Stimulated activated CD4-positive, alpha-beta T cell treated with anti-CD3 and anti-CD28 coated beads, Interleukin-4, amount 100 ng/mL, for 4 hours (primary cell): Measurements from ENCODE around the gene FXN.
"Not testable (repeated sequence)": the region's sequence is repeated elsewhere in the genome, so short reads cannot be mapped to it uniquely, and the experiment has no call there.

Experiments used
- DNase-seq, 2 experiments: peaks; one replicate each; pipeline ENCODE4 v3.0.0-alpha.2; 2020

Gene FXN

DNA sequence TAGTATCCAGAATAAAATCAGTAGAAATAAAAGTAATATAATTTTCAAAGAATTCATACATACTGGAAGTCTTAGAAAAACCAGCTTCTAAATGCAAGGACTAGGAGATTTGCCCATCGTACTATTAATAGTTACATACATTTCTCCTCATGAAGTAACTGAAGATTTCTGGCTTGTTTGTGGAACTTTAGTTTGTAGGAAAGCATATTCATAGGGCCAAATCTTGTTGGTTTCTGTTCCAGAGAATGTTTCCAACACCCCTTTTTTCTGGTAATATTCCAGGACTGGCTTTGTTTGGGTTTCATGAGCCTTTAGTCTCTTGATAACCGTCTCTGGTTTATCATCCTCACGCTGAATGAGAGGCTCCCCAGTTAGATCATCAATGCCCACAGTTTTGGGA lies 72.2 kb downstream of the FXN start:
- no peak for DNase-seq

DNA sequence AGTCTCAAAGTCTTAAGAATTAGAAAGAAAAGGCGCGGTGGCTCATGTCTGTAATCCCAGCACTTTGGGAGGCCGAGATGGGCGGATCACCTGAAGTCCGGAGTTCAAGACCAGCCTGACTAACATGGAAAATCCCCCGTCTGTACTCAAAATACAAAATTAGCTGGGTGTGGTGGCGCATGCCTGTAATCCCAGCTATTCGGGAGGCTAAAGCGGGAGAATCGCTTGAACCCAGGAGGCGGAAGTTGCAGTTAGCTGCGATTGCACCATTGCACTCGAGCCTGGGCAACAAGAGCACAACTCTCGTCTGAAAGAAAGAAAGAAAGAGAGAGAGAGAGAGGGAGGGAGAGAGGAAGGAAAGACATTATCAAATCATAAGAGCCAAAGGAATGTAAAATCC lies 73.2 kb downstream of the FXN start:
- not testable (repeated sequence) for DNase-seq

DNA sequence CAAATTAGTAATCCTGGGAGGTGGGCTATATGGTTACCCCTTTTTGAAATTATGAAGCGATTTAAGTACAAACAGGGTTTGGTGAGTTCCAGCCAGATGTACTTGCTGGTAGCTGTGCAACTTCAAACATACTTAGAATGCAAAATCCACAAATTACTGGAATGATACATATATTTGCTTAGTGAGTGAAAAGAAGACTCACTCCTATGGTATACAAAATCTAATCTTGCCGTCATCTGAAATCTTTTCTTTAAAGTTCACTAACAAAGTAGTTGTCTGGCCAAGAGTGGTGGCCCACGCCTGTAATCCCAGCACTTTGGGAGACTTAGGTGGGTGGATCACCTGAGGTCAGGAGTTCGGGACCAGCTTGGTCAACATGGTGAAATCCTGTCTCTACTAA lies 73.6 kb downstream of the FXN start:
- no peak for DNase-seq

DNA sequence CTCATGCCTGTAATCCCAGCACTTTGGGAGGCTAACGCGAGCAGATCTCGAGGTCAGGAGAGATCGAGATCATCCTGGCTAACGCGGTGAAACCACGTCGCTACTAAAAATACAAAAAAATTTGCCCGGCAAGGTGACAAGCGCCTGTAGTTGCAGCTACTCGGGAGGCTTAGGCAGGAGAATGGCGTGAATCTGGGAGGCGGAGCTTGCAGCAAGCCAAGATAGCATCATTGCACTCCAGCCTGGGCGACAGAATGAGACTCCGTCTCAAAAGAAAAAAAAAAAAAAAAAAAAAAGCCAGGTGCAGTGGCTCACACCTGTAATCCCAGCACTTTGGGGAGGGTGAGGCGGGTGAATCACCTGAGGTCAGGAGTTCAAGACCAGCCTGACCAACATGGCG lies 77.1 kb downstream of the FXN start:
- not testable (repeated sequence) for DNase-seq

DNA sequence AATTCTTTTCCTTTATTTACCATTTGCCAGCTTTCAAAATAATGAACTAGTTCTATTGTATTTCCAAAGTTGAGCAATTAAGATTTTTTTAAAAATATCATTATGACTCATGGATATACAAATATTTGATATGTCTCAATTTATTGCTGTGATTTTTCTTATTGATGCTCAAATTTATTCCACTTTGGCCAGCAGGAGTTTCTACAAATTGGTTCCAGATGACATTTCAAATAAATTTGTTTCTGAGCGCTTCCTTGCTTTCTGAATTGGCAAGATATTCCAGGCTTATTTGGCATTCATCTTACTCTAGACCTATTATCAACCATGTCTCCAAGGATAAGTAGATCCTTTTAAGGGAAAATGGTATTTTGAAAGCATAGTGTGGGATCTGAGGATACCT lies 80.1 kb downstream of the FXN start:
- DNase-seq = no peak

DNA sequence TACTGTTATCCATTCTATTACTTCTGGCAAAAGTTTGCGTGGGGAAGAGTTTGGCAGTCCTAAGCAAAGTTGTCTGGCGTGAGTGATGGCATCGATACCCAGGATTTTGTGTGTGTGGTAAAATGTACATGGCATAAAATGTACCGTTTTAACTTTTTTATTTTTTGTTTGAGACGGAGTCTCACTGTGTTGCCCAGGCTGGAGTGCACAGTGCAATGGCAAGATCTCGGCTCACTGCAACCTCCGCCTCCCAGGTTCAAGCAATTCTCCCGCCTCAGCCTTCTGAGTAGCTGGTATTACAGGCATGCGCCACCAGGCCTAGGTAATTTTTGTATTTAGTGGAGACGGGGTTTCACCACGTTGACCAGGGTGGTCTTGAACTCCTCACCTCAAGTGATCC lies 83.1 kb downstream of the FXN start:
- DNase-seq = no peak

DNA sequence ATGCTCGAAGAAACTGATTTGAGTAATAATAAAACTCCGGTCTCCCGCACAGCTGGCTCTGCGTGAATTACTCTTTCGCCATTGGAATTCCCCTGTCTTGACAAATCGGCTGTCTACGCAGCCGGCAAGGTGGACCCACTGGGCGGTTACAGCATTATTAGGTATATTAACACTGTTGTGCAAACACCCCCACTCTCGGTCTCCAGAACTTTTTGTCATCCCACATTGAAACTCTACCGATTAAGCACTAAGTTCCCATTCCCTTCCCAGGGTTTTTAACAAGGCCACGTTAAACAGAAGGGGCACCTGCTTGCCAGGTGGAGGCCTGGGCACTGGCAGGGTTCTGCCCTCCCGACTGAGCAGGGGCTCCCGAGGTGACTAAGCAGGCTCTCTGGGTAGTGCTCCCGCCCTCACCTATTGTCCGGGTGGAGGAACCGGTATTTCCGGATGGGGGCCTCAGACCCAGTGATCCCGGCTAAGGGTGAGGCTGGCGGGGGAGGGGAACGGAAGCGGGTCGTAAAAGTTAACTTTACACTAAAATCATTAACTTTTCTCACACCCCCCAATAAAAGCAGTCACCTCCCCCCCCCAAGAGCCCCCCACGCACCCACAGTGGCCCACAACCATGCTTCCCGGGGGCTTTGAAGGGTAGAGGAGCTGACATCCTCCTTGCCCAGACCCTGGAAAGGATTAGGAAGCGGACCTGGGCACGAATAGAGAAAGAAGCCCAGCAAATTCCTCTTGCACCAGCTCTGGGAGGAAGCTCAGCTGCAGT lies 85.0 kb downstream of the FXN start:
- DNase-seq = no peak

DNA sequence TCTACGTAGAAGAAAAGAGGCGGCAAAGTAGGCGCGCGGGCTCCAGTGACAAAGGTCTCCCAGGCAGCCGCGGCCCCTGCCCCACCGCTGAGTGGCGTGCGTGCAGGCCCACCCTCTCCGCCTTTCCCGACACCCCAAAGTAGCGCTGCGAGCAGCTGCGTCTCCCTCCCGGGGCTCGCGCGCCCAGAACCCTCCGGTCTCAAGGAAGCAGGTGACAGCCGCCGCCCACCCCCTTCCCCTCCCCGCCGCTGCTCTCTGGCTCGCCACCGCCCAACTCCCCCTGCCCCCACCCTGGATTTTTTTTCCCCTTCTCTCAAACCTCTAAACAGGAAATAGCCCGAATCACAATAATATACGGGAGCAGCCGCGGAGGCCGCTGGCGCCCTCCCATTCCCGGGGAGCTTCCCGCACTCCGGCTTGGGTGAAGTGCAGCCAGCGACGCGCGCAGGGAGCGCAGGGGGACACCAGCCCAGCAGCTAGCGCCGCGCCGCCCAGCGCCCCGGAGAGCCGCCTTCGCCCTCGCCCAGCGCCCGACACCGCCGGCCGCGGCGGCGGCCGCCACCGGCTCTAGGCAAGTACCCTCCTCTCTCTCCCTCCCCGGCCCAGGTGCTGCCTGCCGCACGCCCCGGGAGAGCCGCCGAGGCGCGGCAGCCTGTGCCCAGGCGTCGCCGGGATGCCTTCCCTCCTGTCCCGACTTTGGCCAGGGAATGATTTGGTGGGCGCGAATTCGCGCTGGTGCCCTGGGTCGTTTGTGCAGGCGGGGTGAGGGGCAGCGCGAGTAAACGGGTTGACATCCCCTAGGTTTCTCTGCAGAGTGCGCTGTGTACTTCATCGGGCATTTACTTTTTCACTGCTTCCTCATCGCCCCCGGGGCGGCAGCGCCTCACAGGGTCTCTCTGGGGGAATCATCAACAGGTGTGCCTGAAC lies 85.9 kb downstream of the FXN start:
- peak; percentile 3 to 12 for DNase-seq

DNA sequence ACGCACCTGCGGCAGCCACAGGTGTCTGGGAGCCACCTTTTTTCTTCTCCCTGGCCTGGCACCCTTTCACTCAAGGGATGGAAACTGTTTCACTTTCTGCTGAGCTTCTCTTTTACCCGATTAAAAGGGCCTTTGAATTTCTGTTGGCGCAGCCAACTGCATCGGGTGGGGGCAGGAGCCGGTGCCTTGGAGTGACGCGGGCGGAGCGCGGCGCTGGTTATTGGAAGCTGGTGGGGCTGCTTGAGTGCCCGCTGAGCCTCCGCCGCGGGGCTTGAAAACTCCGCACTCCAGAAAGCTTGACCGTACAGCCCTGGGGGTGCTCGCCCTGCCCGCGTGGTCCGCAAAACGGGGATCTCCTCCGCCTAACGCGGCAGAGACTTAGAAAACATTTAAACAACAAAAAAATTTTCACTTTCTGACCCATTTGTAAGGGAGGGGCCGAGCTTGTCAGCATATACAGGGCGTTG lies 86.6 kb downstream of the FXN start:
- DNase-seq = peak; percentile 27 to 38

DNA sequence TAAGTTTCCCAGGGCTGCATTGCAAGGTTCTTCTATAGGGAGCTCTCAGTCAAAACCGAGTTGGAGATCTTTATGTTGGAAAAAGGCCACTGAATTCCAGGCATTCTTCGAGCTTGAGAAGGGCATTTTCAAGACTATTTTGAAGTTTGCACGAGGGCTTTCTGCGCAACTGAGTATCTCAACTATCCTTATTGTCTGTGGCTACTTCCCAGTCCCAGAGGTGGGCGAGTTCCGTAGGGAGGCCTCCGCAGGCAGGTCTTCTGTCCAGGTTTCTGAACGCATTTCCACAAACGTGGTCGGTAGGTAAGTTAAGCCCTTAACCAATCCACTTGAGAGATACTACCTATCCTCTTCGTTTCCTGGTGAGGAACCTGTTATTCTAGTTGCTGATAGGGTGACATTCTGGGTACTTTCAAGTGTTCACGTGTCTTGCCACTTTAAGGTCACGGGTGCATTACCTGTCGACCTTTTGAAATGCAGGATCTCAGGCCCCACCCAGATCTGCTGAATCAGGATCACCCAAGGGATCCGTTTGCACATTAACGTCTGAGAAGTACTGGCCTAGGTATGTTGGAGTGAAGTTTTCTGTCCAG lies 87.1 kb downstream of the FXN start:
- DNase-seq = no peak

DNA sequence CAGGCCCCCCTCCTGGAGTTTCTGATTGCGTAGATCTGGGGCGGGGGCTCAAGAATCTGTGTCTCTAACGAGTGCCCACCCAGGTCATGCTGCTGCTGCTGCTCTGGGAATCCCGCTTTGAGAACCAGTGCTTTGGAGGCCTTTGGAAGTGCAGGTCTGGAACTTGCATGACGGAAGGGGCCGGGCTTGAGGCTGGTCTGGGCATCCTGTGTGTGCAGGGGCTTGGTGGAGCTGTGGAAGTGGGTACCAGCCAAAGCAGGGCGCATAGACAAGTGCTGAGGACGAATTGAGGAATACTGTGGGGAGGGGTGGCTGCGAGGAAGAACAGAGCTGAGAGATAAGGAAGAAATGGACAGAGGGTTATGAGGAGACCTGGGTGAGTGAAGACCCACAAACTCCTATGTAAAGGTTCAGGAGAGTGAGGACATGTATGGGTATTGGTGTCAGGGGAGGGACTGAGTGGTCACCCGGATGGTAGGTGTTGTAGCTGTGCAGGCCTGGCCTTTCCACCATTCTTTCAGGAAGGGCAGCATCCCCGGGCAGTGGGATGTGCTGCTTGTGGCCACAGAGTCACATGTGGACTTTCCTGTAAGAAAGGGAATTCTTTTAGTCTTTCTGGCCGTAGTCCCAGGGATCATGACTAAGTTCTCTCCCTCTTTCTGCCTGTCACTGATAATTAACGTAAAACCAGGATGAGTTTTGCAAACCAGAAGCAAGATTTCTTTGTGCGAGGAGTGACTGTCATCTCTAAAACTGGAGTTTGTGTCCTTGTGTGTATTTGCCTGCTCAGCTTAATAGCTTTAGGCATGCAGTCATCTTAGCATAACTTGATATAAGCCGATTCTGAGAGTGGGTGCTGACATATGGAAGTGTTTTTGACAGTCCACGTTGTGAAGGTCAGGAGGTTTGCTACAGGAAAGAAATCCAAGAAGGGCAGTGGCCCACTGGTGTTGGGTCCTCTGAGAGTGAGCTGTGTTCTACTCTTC lies 95.2 kb downstream of the FXN start:
- DNase-seq = no peak

DNA sequence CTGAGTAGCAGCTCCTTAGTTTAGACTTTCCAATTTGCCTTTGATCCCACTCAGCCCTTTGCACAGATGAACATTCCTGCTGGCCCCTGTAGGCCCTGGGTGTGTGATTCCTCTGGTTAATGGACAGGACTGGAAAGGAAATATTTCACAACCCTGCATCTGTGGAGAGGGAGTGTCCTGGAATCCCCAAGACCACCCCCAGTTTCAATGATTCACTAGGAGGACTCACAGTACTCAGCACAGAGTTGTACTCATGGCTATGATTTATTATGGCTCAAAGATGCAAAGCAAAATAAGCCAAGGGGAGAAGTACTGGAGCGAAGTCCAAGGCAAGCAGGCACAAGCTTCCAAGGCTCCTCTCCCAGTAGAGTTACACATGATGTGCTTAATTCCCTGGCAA lies 96.1 kb downstream of the FXN start:
- no peak for DNase-seq

DNA sequence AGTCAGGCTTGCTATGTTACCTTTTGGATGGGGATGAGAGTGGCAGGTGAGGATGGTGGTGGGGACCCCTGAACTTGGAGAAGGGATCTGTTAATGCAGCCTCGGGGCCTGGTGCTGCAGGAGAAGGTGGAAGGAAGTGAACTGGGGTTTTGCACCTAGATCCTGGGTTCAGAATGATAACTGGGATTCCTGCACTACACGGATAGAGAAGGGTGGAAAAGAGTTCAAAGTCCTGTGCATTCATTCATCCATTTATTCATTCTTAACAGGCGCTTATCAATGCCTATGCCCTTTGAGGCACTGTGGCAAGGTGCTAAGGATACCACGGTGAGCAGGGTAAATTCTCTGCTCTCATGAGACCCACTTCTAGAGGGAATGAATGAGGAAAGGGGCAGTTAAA lies 96.8 kb downstream of the FXN start:
- DNase-seq = no peak

DNA sequence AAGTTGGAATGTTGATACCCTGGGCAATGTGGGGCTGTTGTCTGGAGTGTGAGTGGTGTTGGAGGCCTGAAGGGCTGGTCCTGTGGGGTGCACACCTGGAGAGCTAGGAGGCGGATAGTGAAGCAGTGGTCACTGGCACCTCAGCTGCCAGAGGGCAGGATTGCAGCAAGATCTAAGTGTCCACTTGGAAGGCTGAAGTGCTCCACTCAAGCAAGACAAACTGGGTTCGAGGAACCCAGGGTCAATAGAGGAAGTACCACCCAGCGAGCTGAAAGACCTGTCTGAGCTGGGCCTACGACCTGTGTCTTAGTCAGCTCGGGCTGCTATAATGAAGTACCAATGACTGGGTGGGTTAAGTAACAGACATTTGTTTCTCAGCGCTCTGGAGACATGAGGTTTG lies 98.9 kb downstream of the FXN start:
- DNase-seq = no peak

DNA sequence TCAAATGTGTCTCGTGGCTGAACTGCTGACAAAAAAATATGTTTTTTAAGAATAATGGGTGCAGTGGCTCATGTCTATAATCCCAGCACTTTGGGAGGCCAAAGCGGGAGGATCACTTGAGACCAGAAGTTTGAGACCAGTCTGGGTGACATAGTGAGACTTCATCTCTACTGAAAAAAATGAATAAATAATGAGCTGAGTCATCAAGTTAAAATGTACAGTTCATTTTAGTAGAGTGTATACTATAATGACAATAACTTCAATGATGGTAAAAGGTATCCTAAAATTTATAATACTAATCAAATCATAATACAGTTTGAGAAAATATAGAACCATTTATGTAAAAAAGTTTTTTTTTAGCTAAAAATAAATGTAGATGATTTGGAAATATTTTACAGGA lies 100.6 kb downstream of the FXN start:
- DNase-seq = no peak

DNA sequence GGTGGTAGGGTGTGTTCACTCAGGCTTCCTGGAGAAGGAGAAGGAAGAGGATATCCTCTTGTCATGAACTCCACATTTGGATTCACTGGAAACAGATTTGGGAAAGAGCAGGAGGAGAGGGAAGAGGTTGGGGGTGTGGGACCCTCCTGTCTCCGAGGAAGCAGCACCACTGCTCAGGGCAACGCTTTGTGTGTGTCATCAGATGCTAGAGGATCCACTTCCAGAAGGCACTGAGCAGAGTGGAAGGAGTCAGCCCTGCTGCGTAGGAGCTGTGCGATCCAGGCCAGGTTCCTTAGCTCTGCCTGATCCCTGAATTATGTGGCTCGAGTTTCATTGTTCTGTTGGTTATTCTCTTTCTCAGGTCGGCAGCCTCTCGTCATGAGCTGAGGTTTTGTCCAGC lies 101.2 kb downstream of the FXN start:
- DNase-seq = no peak

DNA sequence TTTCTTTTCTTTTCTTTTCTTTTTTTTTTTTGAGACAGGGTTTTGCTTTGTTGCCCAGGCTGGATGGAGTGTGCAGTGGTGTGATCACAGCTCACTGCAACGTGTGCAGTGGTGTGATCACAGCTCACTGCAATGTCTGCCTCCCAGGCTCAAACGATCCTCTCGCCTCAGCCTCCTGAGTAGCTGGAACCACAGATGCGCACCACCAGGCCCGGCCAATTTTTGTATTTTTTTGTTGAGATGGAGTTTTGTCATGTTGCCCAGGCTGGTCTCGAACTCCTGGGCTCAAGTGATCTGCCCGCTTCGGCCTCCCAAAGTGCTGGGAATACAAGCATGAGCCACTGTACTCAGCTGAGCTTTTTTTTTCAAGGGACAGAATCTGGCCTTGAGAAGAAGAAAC lies 101.8 kb downstream of the FXN start:
- no peak for DNase-seq

DNA sequence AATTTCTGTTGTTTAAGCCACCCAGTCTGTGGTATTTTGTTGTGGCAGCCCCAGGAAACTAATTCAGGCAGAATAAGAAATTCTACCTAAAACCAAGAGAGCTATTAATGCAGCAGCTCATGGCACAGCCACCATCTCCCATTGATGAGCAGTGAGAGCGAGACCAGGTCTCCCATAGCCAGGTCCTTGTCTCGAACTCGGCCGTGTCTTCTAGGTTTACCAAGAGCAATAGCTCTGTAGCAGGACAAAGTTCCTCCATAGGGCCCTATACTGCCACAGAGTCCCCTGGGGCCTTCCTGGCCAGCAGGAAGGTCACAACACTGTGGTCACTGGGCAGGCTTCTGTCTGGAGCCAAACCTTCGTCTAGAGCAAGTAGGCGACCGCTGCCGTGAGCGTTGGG lies 104.0 kb downstream of the FXN start:
- no peak for DNase-seq

DNA sequence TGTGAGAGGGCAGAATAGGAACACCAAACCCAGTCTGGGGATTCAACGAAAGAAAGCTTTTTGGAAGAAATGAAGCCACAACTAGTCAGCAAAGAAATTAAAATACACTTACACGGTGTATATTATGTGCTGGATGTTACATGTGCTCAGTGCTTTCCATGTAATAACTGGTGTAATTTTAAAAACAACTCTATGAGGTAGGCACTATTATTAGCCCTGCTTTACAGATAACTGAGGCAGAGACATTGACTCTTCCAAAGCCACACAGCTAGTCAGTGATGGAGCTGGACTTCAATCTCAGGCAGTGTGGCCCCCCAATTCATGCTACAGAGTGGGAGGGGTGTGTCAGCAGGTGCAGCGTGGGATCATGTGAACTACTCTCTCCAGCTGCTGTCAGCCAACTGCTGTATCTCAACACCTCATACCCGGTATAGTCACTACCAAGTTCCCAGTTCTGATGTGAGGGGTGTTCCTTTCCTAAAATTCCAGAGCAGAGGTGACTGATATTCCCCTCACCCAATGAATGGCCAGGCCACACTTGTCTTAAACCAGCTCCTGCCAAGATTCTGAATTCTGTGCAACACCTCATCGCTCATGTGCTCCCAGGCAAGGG lies 104.7 kb downstream of the FXN start:
- no peak for DNase-seq

DNA sequence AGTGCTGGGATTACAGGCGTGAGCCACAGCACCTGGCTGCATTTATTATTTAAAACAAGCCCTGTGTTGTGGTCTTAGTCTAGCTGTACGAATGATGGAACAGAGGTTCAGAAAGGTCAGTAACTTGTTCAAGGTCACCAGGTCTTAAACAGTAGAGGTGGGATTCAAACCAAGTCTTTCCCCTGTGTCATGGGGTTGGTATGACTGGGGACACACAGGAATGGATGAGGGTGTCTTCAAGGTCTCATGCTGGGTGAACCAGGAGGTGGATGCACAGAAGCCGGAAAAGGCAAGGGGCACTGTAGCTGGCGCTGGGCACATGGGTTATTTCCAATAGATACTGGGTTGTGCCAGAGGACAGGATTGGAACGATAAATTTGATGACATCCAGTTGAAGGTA lies 106.3 kb downstream of the FXN start:
- no peak for DNase-seq

DNA sequence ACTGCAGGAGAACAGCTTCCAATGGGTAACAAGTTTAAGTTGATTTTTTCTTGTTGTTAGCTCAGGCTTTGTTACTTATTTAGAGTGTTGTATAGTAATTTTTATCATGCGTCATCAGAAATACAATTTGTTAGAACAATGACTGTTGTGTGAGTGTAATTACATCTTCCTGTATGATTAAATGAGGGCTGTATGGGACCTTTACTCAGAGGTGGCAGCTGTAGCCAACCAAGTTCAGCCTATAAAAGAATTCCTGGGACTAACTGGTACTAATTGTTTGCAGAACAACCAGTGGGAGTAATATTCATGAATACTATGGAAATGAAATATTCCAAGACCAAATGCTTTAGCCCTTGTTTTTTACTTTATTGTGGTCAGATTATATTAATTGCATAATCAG lies 107.7 kb downstream of the FXN start:
- DNase-seq = no peak

DNA sequence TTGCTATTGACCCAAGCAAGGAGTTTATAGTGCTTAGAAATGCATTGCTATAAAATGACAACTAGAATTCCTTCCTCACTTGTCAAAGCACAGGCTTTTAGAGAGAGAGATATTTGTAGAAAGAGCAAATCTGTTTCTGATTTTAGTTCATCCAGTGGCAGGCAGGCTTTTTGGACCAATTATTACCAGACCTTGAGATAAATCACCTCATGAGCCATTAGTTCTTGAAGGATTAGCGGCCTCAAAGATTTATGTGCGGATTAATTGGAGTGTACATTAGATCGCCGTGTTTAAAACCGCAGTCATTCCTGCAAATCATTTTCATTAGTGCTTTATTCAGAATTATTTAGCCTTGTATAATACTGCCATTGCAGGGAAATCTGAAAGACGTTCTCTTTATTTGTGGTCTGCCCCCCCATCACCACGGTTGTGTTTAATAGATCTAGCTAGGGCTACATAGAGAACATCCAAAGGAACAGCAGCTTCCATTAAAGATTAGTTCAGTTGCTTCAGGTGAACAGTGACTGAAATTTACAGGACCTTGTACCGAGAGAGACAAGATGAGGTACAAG lies 109.7 kb downstream of the FXN start:
- no peak for DNase-seq
